Kidney epithelial cell (primary cell): ENCODE measurements around the gene AXIN1. TPM values are rescaled to one million over a fixed set of nuclear protein-coding genes. Genes with fewer than 3 reads are reported as not detected.

Experiments
- DNase-seq: peaks from one replicate; pipeline ENCODE4 v3.0.0-alpha.2; 2010; ENCODE audit warnings: low read depth
- H3K27me3 ChIP-seq: 2 replicates; pipeline ENCODE4 v1.6.0; 2011; ENCODE audit warnings: low read length; ENCODE audit not compliant: control insufficient read depth, insufficient read depth
- H3K36me3 ChIP-seq: 2 replicates; pipeline ENCODE4 v1.5.1; 2011; ENCODE audit warnings: low read length; ENCODE audit not compliant: control insufficient read depth, insufficient read depth
- H3K4me3 ChIP-seq: 2 replicates; pipeline ENCODE4 v1.5.1; 2011; ENCODE audit warnings: low read depth, mild to moderate bottlenecking, control low read depth, low read length
- total RNA-seq: library from RNA; depleted of rRNA; stranded (reverse); fragments of >200 nt; gene quantifications from 2 replicates; pipeline ENCODE4 v1.2.3, GENCODE V29; 2015
- TF ChIP-seq, protein P1 (sequence below): IDR thresholded peaks from 2 replicates; pipeline ENCODE4 v1.5.1; 2011; ENCODE audit warnings: mild to moderate bottlenecking, moderate library complexity, low read length, control low read depth, inconsistent platforms; ENCODE audit not compliant: insufficient read depth, poor library complexity, severe bottlenecking

Gene AXIN1
- total RNA-seq, 1 donor from 2014 or later: 43.0 TPM

GRCh38 chr16:370979-371514, 18.5 kb upstream of the AXIN1 start:
- TF ChIP-seq, protein P1, sequence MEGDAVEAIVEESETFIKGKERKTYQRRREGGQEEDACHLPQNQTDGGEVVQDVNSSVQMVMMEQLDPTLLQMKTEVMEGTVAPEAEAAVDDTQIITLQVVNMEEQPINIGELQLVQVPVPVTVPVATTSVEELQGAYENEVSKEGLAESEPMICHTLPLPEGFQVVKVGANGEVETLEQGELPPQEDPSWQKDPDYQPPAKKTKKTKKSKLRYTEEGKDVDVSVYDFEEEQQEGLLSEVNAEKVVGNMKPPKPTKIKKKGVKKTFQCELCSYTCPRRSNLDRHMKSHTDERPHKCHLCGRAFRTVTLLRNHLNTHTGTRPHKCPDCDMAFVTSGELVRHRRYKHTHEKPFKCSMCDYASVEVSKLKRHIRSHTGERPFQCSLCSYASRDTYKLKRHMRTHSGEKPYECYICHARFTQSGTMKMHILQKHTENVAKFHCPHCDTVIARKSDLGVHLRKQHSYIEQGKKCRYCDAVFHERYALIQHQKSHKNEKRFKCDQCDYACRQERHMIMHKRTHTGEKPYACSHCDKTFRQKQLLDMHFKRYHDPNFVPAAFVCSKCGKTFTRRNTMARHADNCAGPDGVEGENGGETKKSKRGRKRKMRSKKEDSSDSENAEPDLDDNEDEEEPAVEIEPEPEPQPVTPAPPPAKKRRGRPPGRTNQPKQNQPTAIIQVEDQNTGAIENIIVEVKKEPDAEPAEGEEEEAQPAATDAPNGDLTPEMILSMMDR: no peak
- DNase-seq: no peak
- no peak overlapping the region for H3K4me3 ChIP-seq
- no peaks in the 10 kb centered on the region for H3K27me3 ChIP-seq
- H3K36me3 ChIP-seq: peaks cover 5% of the 10 kb centered on the region

GRCh38 chr16:370443-370842, 17.9 kb upstream of the AXIN1 start, which contains the start of gene MRPL28:
TSS of gene MRPL28 (minus strand) at chr16:370538. CDS start at chr16:370218, 320 bp downstream.
- no peak for DNase-seq
- H3K36me3 ChIP-seq: peaks cover 5% of the 10 kb centered on the region
- no peaks in the 10 kb centered on the region for H3K27me3 ChIP-seq
- TF ChIP-seq, protein P1: no peak
- peak within 1 kb of the TSS; percentile 39 for H3K4me3 ChIP-seq

DNA sequence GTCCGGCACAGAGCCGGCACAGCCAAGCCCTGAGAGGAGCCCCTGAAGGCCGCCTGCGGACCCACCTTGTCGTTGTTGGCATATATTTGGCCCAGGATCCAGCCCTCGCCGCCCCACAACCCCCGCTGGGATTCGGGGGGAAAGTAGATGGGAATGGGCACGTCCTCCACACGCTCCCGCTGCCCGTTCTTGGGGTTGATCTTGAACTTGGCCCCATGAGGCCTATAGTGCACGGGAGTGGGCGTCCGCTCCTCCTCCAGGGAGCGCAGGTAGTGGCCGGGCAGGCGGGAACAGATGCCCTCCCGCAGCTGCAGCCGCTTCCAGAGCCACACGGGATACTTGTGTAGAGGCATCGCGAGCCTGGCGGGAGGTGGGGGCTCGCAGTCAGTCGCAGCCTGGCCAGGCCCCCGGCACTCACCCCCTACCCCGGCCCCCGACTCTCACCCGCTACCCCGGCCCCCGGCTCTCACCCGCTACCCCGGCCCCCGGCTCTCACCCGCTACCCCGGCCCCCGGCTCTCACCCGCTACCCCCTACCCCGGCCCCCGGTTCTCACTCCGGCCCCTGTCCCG, 17.4 kb upstream of the AXIN1 start:
- peak overlapping the region; percentile 39 for H3K4me3 ChIP-seq
- DNase-seq: no peak
- H3K27me3 ChIP-seq: no peaks in the 10 kb centered on the region
- H3K36me3 ChIP-seq: peaks cover 5% of the 10 kb centered on the region
- TF ChIP-seq, protein P1: no peak

- TF ChIP-seq, protein P1: no peak
- Histone ChIP-seq H3K36me3 (peaks cover 2% of the 10 kb centered on the region), H3K4me3 (no peak overlapping the region), H3K27me3 (peaks cover 4% of the 10 kb centered on the region)
- no peak for DNase-seq
Measured at GRCh38 chr16:369275-369865, 16.8 kb upstream of the AXIN1 start.

GRCh38 chr16:368388-369158, 16.1 kb upstream of the AXIN1 start:
- no peak overlapping the region for H3K4me3 ChIP-seq
- no peak for DNase-seq
- TF ChIP-seq, protein P1: no peak
- H3K27me3 ChIP-seq: peaks cover 10% of the 10 kb centered on the region
- H3K36me3 ChIP-seq: peaks cover 2% of the 10 kb centered on the region
